Measurements from ENCODE around the gene KRTAP4-9. TPM values are rescaled to one million over a fixed set of nuclear protein-coding genes. Genes with fewer than 3 reads are reported as not detected.

Gene KRTAP4-9
- not detected in 5 replicates for total RNA-seq (2022; extraction: Qiagen RNA extraction)

GRCh38 chr17:41105347-41105746, at the start of gene KRTAP4-9:
KRTAP4-9 (plus strand) TSS chr17:41105389; CDS start chr17:41105389, 0 bp downstream.

DNA sequence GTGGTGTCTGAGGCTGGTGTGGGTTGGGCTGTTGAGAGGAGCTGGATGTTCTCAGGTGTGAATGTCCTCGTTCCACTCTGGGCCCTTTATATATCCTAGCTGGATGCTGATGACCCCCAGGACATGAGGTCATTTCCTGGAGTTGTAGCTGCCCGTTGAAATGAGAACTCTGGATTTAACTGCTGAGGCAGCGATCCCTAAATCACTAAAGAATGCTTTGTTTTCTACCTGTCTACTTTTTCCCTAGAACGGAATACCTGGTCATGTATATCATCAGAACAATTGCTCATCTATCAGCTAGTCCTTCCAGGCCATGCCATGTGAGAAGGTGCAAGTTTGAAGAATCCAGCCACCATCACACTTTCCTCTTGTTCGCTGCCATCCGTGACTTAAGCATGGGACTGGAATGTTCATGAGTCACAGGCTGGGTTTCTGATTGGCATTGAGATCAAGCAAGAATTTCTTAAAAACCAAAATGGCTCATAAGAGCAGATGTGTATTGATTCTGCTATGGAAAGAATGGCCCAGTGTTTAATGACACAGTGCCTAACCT, 45.1 kb upstream of the KRTAP4-9 start, which contains the start of gene KRTAP2-3:
KRTAP2-3 (minus strand) TSS at position 63 of the 553 bp plus-strand sequence. CDS start 64 bp downstream, outside the sequence.

DNA sequence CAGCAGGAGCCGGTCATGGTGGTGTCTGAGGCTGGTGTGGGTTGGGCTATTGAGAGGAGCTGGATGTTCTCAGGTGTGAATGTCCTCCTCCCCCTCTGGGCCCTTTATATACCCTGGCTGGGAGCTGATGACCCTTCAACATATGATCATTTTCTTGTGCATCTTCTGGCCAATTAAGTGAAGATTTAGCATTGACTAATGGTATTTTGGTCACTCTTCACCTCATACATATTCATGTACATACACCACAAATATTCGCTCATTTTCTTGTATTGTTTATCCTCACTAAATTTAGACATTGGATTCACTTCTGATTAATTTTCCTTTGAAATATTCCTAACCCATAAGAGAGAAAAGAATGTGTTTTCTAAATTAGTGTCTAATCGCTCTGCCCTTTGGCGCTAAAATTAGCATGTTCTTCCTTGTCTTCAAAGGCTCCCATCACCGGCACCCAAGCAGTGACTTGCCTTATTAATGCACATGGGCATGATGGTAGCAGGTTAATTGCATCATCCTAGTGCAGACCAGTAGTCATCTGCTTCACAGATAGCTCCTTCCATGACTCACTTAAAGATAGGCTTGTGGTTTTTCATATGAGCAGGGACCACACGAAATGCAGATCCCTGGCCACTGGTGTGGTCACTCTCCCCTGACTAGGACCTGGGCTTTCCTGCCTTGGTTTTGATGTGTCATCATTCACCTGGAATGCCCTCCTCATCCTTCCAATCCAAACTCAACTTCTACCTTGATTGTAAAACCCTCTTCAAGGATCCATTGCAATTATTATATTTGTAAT, 39.2 kb upstream of the KRTAP4-9 start, which contains the start of gene KRTAP2-4:
KRTAP2-4 (minus strand) TSS at position 51 of the 796 bp plus-strand sequence; CDS start at position 17, 34 bp downstream.

DNA sequence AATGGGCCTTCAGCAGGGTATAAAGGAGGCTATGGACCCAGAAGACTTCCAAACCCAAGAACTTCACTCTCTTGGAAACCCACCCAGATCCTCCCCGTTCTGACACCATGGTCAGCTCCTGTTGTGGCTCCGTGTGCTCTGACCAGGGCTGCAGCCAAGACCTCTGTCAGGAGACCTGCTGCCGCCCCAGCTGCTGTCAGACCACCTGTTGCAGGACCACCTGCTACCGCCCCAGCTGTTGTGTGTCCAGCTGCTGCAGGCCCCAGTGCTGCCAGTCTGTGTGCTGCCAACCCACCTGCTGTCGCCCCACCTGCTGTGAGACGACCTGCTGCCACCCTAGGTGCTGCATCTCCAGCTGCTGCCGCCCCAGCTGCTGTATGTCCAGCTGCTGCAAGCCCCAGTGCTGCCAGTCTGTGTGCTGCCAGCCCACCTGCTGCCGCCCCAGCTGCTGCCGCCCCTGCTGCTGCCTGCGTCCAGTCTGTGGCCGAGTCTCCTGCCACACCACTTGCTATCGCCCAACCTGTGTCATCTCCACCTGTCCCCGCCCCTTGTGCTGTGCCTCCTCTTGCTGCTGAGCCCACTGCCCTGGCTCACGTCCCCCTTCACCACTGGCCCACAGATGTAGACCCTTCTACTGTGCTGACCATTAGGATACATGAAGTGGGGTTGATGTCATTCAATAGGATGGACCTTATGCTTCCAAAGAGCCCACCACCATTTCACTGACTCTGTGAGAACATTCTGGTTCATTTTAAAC, 20.9 kb upstream of the KRTAP4-9 start, which contains the start of gene KRTAP4-7:
KRTAP4-7 (plus strand) TSS at position 51 of the 757 bp plus-strand sequence; CDS start at position 108, 57 bp downstream.

GRCh38 chr17:41098042-41098441, 7.1 kb upstream of the KRTAP4-9 start, which contains the start of gene KRTAP4-8:
KRTAP4-8 (minus strand) TSS chr17:41098142; CDS start chr17:41098084, 58 bp downstream.

DNA sequence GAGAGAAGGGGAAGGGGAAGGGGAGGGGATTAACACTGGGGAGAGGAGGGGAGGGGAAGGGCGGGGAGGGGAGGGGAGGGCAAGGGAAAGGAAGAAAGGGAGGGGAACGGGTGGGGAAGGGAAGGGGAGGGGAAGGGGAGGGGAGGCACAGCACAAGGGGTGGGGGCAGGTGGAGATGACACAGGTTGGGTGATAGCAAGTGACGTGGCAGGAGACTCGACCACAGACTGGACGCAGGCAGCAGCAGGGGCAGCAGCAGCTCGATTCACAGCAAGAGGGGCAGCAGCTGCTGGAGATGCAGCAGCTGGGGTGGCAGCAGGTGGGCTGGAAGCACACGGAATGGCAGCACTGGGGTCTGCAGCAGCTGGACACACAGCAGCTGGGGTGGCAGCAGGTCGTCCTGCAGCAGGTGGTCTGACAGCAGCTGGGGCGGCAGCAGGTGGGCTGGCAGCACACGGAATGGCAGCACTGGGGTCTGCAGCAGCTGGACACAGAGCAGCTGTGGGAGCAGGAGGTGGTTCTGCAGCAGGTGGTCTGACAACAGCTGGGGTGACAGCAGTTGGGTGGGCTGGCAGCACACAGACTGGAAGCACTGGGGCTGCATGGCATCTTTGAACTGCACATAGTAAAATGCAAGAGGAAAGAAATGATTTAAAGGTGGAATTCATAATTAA, 3.5 kb upstream of the KRTAP4-9 start, which contains the start of gene KRTAP4-16:
KRTAP4-16 (minus strand) TSS at position 624 of the 674 bp plus-strand sequence; CDS start at position 624, 0 bp downstream.

GRCh38 chr17:41117846-41118386, 12.7 kb downstream of the KRTAP4-9 start, which contains the start of gene KRTAP4-11:
KRTAP4-11 (minus strand) TSS chr17:41118373; CDS start chr17:41118315, 58 bp downstream.

DNA sequence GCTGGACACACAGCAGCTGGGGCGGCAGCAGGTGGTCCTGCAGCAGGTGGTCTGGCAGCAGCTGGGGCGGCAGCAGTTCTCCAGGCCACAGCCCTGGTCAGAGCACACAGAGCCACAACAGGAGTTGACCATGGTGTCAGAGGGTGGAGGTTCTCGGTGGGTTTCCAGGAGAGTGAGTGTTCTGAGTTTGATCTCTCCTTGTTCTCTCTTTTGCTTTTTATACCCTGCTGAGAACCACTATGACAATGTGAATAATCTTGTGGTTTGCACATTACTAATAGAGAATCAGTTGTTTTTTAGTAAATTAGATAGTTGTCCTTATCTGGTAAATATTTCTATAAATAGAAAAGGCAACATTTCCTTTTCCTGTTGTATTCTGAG, 18.8 kb downstream of the KRTAP4-9 start, which contains the start of gene KRTAP4-12:
KRTAP4-12 (minus strand) TSS at position 192 of the 381 bp plus-strand sequence; CDS start at position 132, 60 bp downstream.

DNA sequence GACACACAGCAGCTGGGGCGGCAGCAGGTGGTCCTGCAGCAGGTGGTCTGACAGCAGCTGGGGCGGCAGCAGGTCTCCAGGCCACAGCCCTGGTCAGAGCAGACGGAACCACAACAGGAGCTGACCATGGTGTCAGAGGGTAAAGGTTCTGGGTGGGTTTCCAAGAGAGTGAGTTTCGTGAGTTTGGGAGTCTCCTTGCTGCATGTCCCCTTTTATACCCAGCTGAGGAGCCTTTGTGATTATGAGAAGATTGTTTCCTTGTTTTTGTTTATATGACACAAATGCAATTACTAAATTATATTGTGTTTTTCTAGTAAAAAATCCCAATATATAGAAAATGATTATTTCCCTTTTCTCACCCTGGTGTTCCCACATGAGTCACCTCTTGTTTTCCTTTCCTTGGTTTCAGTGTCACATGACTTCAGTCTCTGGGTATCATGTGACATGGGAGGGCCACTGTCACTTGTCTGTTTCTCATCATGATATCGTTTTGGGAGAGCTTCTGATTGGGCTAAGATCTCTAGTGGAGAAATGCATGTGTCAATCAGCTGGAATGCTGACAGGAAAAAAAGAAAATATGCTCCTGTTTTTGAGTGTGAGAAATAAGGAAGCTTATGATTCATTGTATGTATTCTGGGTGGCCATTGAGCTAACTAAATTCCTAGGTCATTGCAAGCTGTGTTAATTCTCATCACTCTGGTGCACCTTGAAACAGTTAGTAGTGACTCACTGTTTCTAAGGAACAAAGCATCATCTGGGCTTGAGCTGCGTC, 35.4 kb downstream of the KRTAP4-9 start, which contains the start of gene KRTAP4-6:
KRTAP4-6 (minus strand) TSS at position 185 of the 772 bp plus-strand sequence; CDS start at position 128, 57 bp downstream.

GRCh38 chr17:41149652-41149985, 44.4 kb downstream of the KRTAP4-9 start, which contains the start of gene KRTAP4-5:
KRTAP4-5 (minus strand) TSS chr17:41149825; CDS start chr17:41149767, 58 bp downstream.

Other genes starting within 250 kb of the KRTAP4-9 start
- gene KRT12, start 238.2 kb upstream of the KRTAP4-9 start, total RNA-seq (2022; extraction: Qiagen RNA extraction), result not detected in 5 replicates
- 0.14 to 0.41 TPM (median 0.17 TPM) in 5 replicates for gene KRT20, start 220.1 kb upstream of the KRTAP4-9 start, total RNA-seq (2022; extraction: Qiagen RNA extraction)
- gene KRT23, start 167.7 kb upstream of the KRTAP4-9 start, total RNA-seq (2022; extraction: Qiagen RNA extraction), result 0.08 to 0.29 TPM (median 0.11 TPM) in 4 of 5 replicates, not detected in the other
- gene KRT39, start 138.4 kb upstream of the KRTAP4-9 start, total RNA-seq (2022; extraction: Qiagen RNA extraction), result not detected in 5 replicates
- not detected in 5 replicates for gene KRT40, start 121.1 kb upstream of the KRTAP4-9 start, total RNA-seq (2022; extraction: Qiagen RNA extraction)
- gene KRTAP3-3, start 111.2 kb upstream of the KRTAP4-9 start, total RNA-seq (2022; extraction: Qiagen RNA extraction), result not detected in 5 replicates
- gene KRTAP3-2, start 105.5 kb upstream of the KRTAP4-9 start, total RNA-seq (2022; extraction: Qiagen RNA extraction), result 0.26 to 0.44 TPM (median 0.29 TPM) in 5 replicates
- 0.24 TPM in 1 of 5 replicates, not detected in the others for gene KRTAP3-1, start 96.3 kb upstream of the KRTAP4-9 start, total RNA-seq (2022; extraction: Qiagen RNA extraction)
- not detected in 5 replicates for gene KRTAP1-5, start 78.2 kb upstream of the KRTAP4-9 start, total RNA-seq (2022; extraction: Qiagen RNA extraction)
- gene KRTAP1-4, start 75.2 kb upstream of the KRTAP4-9 start, total RNA-seq (2022; extraction: Qiagen RNA extraction), result not detected in 5 replicates
- gene KRTAP1-3, start 70.5 kb upstream of the KRTAP4-9 start, total RNA-seq (2022; extraction: Qiagen RNA extraction), result not detected in 5 replicates
- gene KRTAP1-1, start 63.9 kb upstream of the KRTAP4-9 start, total RNA-seq (2022; extraction: Qiagen RNA extraction), result not detected in 5 replicates
- not detected in 5 replicates for gene KRTAP2-1, start 58.1 kb upstream of the KRTAP4-9 start, total RNA-seq (2022; extraction: Qiagen RNA extraction)
- not detected in 5 replicates for gene KRTAP2-2, start 50.2 kb upstream of the KRTAP4-9 start, total RNA-seq (2022; extraction: Qiagen RNA extraction)
- gene KRTAP2-3, start 45.3 kb upstream of the KRTAP4-9 start, total RNA-seq (2022; extraction: Qiagen RNA extraction), result 0.20 to 0.22 TPM in 2 of 5 replicates, not detected in the others
- not detected in 5 replicates for gene KRTAP2-4, start 39.5 kb upstream of the KRTAP4-9 start, total RNA-seq (2022; extraction: Qiagen RNA extraction)
- not detected in 5 replicates for gene KRTAP4-7, start 21.2 kb upstream of the KRTAP4-9 start, total RNA-seq (2022; extraction: Qiagen RNA extraction)
- gene KRTAP4-8, start 7.2 kb upstream of the KRTAP4-9 start, total RNA-seq (2022; extraction: Qiagen RNA extraction), result not detected in 5 replicates
- not detected in 5 replicates for gene KRTAP4-16, start 3.2 kb upstream of the KRTAP4-9 start, total RNA-seq (2022; extraction: Qiagen RNA extraction)
- not detected in 5 replicates for gene KRTAP4-11, start 13.0 kb downstream of the KRTAP4-9 start, total RNA-seq (2022; extraction: Qiagen RNA extraction)
- gene KRTAP4-12, start 18.8 kb downstream of the KRTAP4-9 start, total RNA-seq (2022; extraction: Qiagen RNA extraction), result not detected in 5 replicates
- gene KRTAP4-6, start 35.2 kb downstream of the KRTAP4-9 start, total RNA-seq (2022; extraction: Qiagen RNA extraction), result not detected in 5 replicates
- not detected in 5 replicates for gene KRTAP4-5, start 44.4 kb downstream of the KRTAP4-9 start, total RNA-seq (2022; extraction: Qiagen RNA extraction)
- not detected in 5 replicates for gene KRTAP4-4, start 55.4 kb downstream of the KRTAP4-9 start, total RNA-seq (2022; extraction: Qiagen RNA extraction)
- gene KRTAP4-3, start 62.8 kb downstream of the KRTAP4-9 start, total RNA-seq (2022; extraction: Qiagen RNA extraction), result not detected in 5 replicates
- gene KRTAP4-2, start 72.8 kb downstream of the KRTAP4-9 start, total RNA-seq (2022; extraction: Qiagen RNA extraction), result not detected in 5 replicates
- gene KRTAP4-1, start 79.5 kb downstream of the KRTAP4-9 start, total RNA-seq (2022; extraction: Qiagen RNA extraction), result 0.10 to 0.29 TPM (median 0.16 TPM) in 3 of 5 replicates, not detected in the others
- not detected in 5 replicates for gene KRTAP9-1, start 84.5 kb downstream of the KRTAP4-9 start, total RNA-seq (2022; extraction: Qiagen RNA extraction)
- not detected in 5 replicates for gene KRTAP9-2, start 121.3 kb downstream of the KRTAP4-9 start, total RNA-seq (2022; extraction: Qiagen RNA extraction)
- gene KRTAP9-3, start 127.1 kb downstream of the KRTAP4-9 start, total RNA-seq (2022; extraction: Qiagen RNA extraction), result not detected in 5 replicates
- gene KRTAP9-8, start 132.6 kb downstream of the KRTAP4-9 start, total RNA-seq (2022; extraction: Qiagen RNA extraction), result not detected in 5 replicates
- gene KRTAP9-4, start 144.3 kb downstream of the KRTAP4-9 start, total RNA-seq (2022; extraction: Qiagen RNA extraction), result not detected in 5 replicates
- not detected in 5 replicates for gene KRTAP9-9, start 150.0 kb downstream of the KRTAP4-9 start, total RNA-seq (2022; extraction: Qiagen RNA extraction)
- not detected in 5 replicates for gene KRTAP9-6, start 160.0 kb downstream of the KRTAP4-9 start, total RNA-seq (2022; extraction: Qiagen RNA extraction)
- not detected in 5 replicates for gene KRTAP9-7, start 170.3 kb downstream of the KRTAP4-9 start, total RNA-seq (2022; extraction: Qiagen RNA extraction)
- gene KRTAP29-1, start 197.5 kb downstream of the KRTAP4-9 start, total RNA-seq (2022; extraction: Qiagen RNA extraction), result not detected in 5 replicates
- not detected in 5 replicates for gene KRTAP16-1, start 203.9 kb downstream of the KRTAP4-9 start, total RNA-seq (2022; extraction: Qiagen RNA extraction)
- not detected in 5 replicates for gene KRTAP17-1, start 210.3 kb downstream of the KRTAP4-9 start, total RNA-seq (2022; extraction: Qiagen RNA extraction)
- gene KRT33A, start 245.4 kb downstream of the KRTAP4-9 start, total RNA-seq (2022; extraction: Qiagen RNA extraction), result not detected in 5 replicates

All from A549 treated with Hydrocortisone at 1 μM for 4 hours (cell line).